PFSK-1 (cell line): Measurements from ENCODE around the gene GPR107.

Source experiments
- FOXP2 ChIP-seq: optimal IDR thresholded peaks from 2 replicates; pipeline ENCODE3; 2011; ENCODE audit warnings: borderline replicate concordance, control low read depth, inconsistent platforms; ENCODE audit not compliant: insufficient read depth; ENCODE audit errors: extremely low read length, extremely low read depth
- POLR2AphosphoS5 ChIP-seq: IDR thresholded peaks from 2 replicates; pipeline ENCODE4 v1.6.1; 2012; ENCODE audit warnings: low read depth, mild to moderate bottlenecking, control low read depth, low read length, moderate library complexity
- SIN3A ChIP-seq: IDR thresholded peaks from 2 replicates; pipeline ENCODE4 v1.6.1; 2012; ENCODE audit warnings: mild to moderate bottlenecking, low read length, moderate library complexity, borderline replicate concordance; ENCODE audit not compliant: insufficient read depth
- TAF1 ChIP-seq: IDR thresholded peaks from 2 replicates; pipeline ENCODE4 v1.6.1; 2012; ENCODE audit warnings: low read length, control low read depth, borderline replicate concordance; ENCODE audit not compliant: insufficient read depth
- TF ChIP-seq, protein P1 (sequence below), 2 experiments: IDR thresholded peaks; 2 replicates each; pipeline versions ENCODE4 v1.6.1 to v1.8.0; 2011 to 2012; ENCODE audit warnings: low read depth in 2 of 2, low read length in 2 of 2, control low read depth in 1 of 2, inconsistent platforms in 1 of 2, mild to moderate bottlenecking in 1 of 2, moderate library complexity in 1 of 2; ENCODE audit not compliant: insufficient read depth in 1 of 2

The GPR107 gene

DNA sequence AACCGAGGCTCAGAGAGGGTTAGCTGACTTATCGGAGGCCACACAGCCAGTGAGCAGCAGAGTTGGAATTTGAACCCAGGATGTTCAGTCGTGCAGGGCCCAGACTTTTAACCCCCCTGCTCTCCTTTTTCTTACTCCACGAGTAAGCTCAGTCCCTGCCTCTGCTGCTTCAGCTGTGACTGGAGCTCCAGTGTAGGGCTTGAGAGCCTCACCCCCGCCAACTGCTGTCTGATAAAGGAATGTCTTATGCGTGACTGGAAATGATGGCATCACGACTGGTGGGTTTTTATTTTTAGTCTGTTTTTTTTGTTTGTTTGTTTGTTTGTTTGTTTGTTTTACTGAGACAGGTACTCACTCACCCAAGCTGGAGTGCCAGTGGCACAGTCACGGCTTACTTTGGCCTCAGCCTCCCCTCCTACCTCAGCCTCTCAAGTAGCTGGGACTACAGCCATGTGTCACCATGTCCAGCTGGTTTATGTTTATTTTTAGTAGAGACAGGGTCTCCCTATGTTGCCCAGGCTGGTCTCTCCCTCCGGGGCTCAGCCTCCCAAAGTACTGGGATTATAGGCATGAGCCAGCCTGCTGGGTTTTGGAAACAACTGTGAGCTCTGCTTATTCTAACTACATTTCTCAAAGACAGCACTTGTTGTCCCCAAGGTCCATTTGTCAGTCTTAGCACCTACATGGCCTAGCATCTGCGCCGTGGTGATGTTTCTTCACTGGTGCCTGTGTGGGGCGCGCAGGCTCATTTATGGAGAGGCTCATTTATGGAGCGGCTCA is 66.0 kb downstream of the GPR107 start:
- TF ChIP-seq, protein P1, sequence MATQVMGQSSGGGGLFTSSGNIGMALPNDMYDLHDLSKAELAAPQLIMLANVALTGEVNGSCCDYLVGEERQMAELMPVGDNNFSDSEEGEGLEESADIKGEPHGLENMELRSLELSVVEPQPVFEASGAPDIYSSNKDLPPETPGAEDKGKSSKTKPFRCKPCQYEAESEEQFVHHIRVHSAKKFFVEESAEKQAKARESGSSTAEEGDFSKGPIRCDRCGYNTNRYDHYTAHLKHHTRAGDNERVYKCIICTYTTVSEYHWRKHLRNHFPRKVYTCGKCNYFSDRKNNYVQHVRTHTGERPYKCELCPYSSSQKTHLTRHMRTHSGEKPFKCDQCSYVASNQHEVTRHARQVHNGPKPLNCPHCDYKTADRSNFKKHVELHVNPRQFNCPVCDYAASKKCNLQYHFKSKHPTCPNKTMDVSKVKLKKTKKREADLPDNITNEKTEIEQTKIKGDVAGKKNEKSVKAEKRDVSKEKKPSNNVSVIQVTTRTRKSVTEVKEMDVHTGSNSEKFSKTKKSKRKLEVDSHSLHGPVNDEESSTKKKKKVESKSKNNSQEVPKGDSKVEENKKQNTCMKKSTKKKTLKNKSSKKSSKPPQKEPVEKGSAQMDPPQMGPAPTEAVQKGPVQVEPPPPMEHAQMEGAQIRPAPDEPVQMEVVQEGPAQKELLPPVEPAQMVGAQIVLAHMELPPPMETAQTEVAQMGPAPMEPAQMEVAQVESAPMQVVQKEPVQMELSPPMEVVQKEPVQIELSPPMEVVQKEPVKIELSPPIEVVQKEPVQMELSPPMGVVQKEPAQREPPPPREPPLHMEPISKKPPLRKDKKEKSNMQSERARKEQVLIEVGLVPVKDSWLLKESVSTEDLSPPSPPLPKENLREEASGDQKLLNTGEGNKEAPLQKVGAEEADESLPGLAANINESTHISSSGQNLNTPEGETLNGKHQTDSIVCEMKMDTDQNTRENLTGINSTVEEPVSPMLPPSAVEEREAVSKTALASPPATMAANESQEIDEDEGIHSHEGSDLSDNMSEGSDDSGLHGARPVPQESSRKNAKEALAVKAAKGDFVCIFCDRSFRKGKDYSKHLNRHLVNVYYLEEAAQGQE (IDR thresholded peaks at IDR 0.05; ENCODE audit: insufficient read depth in 1 of 2, low read depth in 2 of 2, low read length in 2 of 2), result no peak
- TF ChIP-seq FOXP2 (no peak), SIN3A (no peak), POLR2AphosphoS5 (no peak), TAF1 (no peak)

DNA sequence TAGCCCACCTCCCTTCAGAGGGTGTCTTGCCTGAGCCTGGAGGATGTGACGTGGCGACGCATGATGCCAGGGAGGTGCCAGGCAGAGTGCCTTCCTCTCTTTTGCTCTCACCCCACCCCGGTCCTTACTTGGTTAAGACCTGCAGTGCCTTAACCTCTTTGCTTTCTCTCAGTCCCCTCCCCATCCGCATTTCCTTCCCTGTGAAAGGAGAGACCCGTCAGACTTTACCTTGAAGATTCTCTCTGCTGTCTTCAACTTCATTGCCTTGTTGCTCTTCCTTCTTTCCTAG is 66.5 kb downstream of the GPR107 start:
- TF ChIP-seq FOXP2 (no peak), SIN3A (no peak), POLR2AphosphoS5 (no peak), TAF1 (no peak)
- TF ChIP-seq, protein P1 (IDR thresholded peaks at IDR 0.05; ENCODE audit: insufficient read depth in 1 of 2, low read depth in 2 of 2, low read length in 2 of 2), result no peak

DNA sequence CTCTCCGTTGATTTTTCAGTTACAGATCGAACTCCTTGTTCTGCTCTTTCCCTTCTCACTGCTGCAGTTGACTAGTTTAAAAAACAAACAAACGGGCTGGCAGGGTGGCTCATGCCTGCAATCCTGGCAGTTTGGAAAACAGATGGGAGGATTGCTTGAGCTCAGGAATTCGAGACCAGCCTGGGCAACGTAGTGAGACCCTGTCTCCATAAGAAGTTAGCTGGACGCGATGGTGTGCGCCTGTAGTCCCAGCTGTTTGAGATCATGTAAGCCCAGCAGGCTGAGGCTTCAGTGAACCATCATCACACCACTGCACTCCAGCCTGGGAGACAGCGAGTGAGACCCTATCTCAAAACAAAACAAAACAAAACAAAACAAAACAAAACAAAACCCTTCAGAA is 67.1 kb downstream of the GPR107 start:
- TF ChIP-seq TAF1, result no peak
- no peak for TF ChIP-seq POLR2AphosphoS5
- TF ChIP-seq, protein P1 (IDR thresholded peaks at IDR 0.05; ENCODE audit: insufficient read depth in 1 of 2, low read depth in 2 of 2, low read length in 2 of 2), result no peak
- TF ChIP-seq SIN3A, result no peak
- no peak for TF ChIP-seq FOXP2

DNA sequence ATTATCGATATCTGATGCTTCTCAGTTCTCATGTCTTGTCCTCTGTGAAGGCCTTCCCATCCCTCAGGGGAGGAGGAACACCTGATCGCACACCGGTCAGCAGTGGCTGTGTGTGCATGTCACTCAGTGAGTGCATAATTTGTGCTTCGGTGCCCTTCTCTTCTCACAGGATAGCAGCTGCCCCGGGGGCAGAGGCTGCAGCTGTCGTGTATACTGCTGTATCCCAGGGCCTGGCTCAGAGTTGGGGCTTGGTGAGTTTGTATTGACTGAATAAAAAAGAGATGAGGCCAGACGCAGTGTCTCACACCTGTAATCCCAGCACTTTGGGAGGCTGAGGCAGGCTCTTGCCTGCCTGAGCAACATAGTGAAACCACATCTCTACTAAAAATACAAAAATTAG is 68.8 kb downstream of the GPR107 start:
- TF ChIP-seq FOXP2 (no peak), TAF1 (no peak), POLR2AphosphoS5 (no peak), SIN3A (no peak)
- TF ChIP-seq, protein P1 (IDR thresholded peaks at IDR 0.05; ENCODE audit: insufficient read depth in 1 of 2, low read depth in 2 of 2, low read length in 2 of 2), result no peak
